ENCODE measurements around the gene ADGRV1.

ADGRV1 gene

GRCh38 chr5:91207248-91207647 lies 648.7 kb downstream of the ADGRV1 start:
- no peak for DNase-seq (ENCODE audit: low spot score)

DNA sequence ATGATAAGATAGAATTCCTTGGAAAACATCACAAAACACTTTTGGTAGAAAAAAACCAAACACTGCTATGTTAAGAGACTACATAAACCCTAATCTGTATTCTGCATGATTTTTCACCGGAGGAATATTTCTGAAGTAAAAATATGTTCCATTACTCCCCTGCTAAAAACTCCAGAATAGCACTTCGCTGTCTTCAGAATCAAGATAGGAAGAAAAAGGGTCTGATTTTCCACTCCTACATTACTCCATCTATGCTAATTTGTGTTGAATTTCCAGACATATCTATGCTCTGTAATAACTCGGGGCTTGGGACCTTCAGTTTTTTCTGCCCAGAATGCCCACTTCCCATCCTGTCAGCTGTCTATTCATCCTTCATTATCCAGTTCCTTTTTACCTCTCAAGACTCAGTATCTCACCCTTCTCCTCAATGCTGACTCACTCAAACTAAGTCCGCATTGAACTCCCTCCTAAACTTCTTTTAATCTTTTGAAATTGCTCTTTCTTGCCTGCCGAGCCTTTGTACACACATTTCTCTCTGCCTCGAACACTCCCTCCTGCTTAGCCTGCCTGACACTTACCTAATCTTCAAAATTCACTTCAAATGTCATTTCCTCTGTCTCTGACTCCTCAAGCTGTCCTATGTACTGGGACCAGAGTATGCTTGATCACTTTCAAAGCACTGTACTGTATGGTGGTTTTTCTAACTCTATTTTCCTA lies 653.6 kb downstream of the ADGRV1 start:
- DNase-seq (ENCODE audit: low spot score) = no peak

- DNase-seq (ENCODE audit: low spot score) = no peak
These were observed 654.1 kb downstream of the ADGRV1 start for GRCh38 chr5:91212714-91213092.

Data from hematopoietic multipotent progenitor cell treated with erythropoietin and hydrocortisone succinate and interleukin-3 and kit ligand, for 15 days (in vitro differentiated cells).